Epithelial cell of proximal tubule (primary cell): ENCODE results near the gene NAV3. TPM values are rescaled to one million over a fixed set of nuclear protein-coding genes. Genes with fewer than 3 reads are reported as not detected.

ENCODE experiments used
- DNase-seq: peaks from one replicate; pipeline ENCODE4 v3.0.0-alpha.2; 2011; ENCODE audit warnings: low read depth
- H3K4me3 ChIP-seq: 2 replicates; pipeline ENCODE4 v1.5.1; 2011; ENCODE audit warnings: low read depth, mild to moderate bottlenecking, low read length
- CTCF ChIP-seq: conservative IDR thresholded peaks from 2 replicates; pipeline ENCODE4 v1.5.1; 2012; ENCODE audit warnings: low read depth, mild to moderate bottlenecking, low read length
- total RNA-seq: library from RNA; depleted of rRNA; stranded (reverse); fragments of >200 nt; gene quantifications from 2 replicates; pipeline ENCODE4 v1.2.3, GENCODE V29; 2015

The NAV3 gene
- total RNA-seq, 1 donor from 2014 or later, result 15.5 TPM

GRCh38 chr12:77817276-77817675, 13.4 kb upstream of the NAV3 start:
- no peak for TF ChIP-seq CTCF
- no peak for DNase-seq
- H3K4me3 ChIP-seq, result no peak overlapping the region

- no peak for TF ChIP-seq CTCF
- no peak for DNase-seq
- no peak overlapping the region for H3K4me3 ChIP-seq
Measured at GRCh38 chr12:77818351-77818750, 12.3 kb upstream of the NAV3 start.

GRCh38 chr12:77821699-77822203, 8.9 kb upstream of the NAV3 start:
- no peak overlapping the region for H3K4me3 ChIP-seq
- TF ChIP-seq CTCF, result no peak
- no peak for DNase-seq

GRCh38 chr12:77833329-77833728, 2.6 kb downstream of the NAV3 start:
- no peak for TF ChIP-seq CTCF
- no peak overlapping the region for H3K4me3 ChIP-seq
- no peak for DNase-seq

GRCh38 chr12:77834618-77835017, 3.9 kb downstream of the NAV3 start:
- DNase-seq, result no peak
- H3K4me3 ChIP-seq, result no peak overlapping the region
- TF ChIP-seq CTCF, result no peak

GRCh38 chr12:77835969-77836368, 5.3 kb downstream of the NAV3 start:
- H3K4me3 ChIP-seq, result no peak overlapping the region
- no peak for TF ChIP-seq CTCF
- DNase-seq, result no peak

- TF ChIP-seq CTCF, result no peak
- no peak for DNase-seq
- no peak overlapping the region for H3K4me3 ChIP-seq
Measured at GRCh38 chr12:77837876-77838291, 7.2 kb downstream of the NAV3 start.
